ENCODE results near the gene KCND3.

Gene KCND3

GRCh38 chr1:111791776-111792175 lies 197.7 kb downstream of the KCND3 start:
- Histone ChIP-seq H3K4me1 (ENCODE audit: control insufficient read depth, insufficient read depth, low read length) (no peaks in the 10 kb centered on the region), H3K4me3 (ENCODE audit: low read depth, low read length) (no peak overlapping the region), H3K36me3 (ENCODE audit: control insufficient read depth in 2 of 2, insufficient read depth in 1 of 2, low read length in 2 of 2) (no peaks in the 10 kb centered on the region), H3K9me3 (ENCODE audit: control insufficient read depth, insufficient read depth, low read depth, low read length) (no peaks in the 10 kb centered on the region), H3K27ac (ENCODE audit: extremely low read depth, low read depth, low read length) (no peak overlapping the region)
- ChIA-PET POLR2A (no interaction called here), CTCF (no interaction called here)
- TF ChIP-seq ZNF2 (tag by site-specific recombination; IDR thresholded peaks at IDR 0.05) (no peak), ZNF214 (tag by site-specific recombination; IDR thresholded peaks at IDR 0.05; ENCODE audit: borderline replicate concordance) (no peak), ZNF629 (tag by site-specific recombination; IDR thresholded peaks at IDR 0.05) (no peak)

- Histone ChIP-seq H3K36me3 (ENCODE audit: control insufficient read depth in 2 of 2, insufficient read depth in 1 of 2, low read length in 2 of 2) (no peaks in the 10 kb centered on the region), H3K4me3 (ENCODE audit: low read depth, low read length) (no peak overlapping the region), H3K9me3 (ENCODE audit: control insufficient read depth, insufficient read depth, low read depth, low read length) (no peaks in the 10 kb centered on the region), H3K4me1 (ENCODE audit: control insufficient read depth, insufficient read depth, low read length) (no peaks in the 10 kb centered on the region), H3K27ac (ENCODE audit: extremely low read depth, low read depth, low read length) (no peak overlapping the region)
- CTCF ChIA-PET, result interaction anchor here (0.9 kb wide), 1 partner anchor 11 kb away, joined by 3 read pairs; no protein-coding TSS in a partner anchor
- TF ChIP-seq ZSCAN5A (tag by site-specific recombination; IDR thresholded peaks at IDR 0.05) (no peak), PRDM10 (tag by site-specific recombination; IDR thresholded peaks at IDR 0.05) (peak; percentile 49; the same call in 1 of the 2 replicates), ZNF585B (tag by site-specific recombination; IDR thresholded peaks at IDR 0.05) (no peak), REPIN1 (tag by site-specific recombination; IDR thresholded peaks at IDR 0.05; ENCODE audit: low read depth) (no peak), ZNF473 (tag by site-specific recombination; IDR thresholded peaks at IDR 0.05) (no peak), KLF16 (tag by site-specific recombination; IDR thresholded peaks at IDR 0.05) (no peak), ZNF221 (tag by site-specific recombination; IDR thresholded peaks at IDR 0.05; ENCODE audit: borderline replicate concordance) (no peak), PRDM6 (tag by site-specific recombination; IDR thresholded peaks at IDR 0.05) (no peak)
- POLR2A ChIA-PET, result no interaction called here
Measured at GRCh38 chr1:111789666-111790316, 199.7 kb downstream of the KCND3 start.

GRCh38 chr1:111789142-111789541 lies 200.3 kb downstream of the KCND3 start:
- CTCF ChIA-PET, result interaction anchor here (1.2 kb wide), 1 partner anchor 18 kb away, joined by 3 read pairs; no protein-coding TSS in a partner anchor
- Histone ChIP-seq H3K4me3 (ENCODE audit: low read depth, low read length) (no peak overlapping the region), H3K27ac (ENCODE audit: extremely low read depth, low read depth, low read length) (no peak overlapping the region)

More at GRCh38 chr1:111789142-111789541, 200.3 kb downstream of the KCND3 start:
- Histone ChIP-seq H3K36me3 (ENCODE audit: control insufficient read depth in 2 of 2, insufficient read depth in 1 of 2, low read length in 2 of 2) (no peaks in the 10 kb centered on the region), H3K9me3 (ENCODE audit: control insufficient read depth, insufficient read depth, low read depth, low read length) (no peaks in the 10 kb centered on the region), H3K4me1 (ENCODE audit: control insufficient read depth, insufficient read depth, low read length) (no peaks in the 10 kb centered on the region)
- POLR2A ChIA-PET, result no interaction called here
- TF ChIP-seq KLF9 (tag by site-specific recombination; IDR thresholded peaks at IDR 0.05; ENCODE audit: low read depth), result no peak
- no peak for TF ChIP-seq ZNF221 (tag by site-specific recombination; IDR thresholded peaks at IDR 0.05; ENCODE audit: borderline replicate concordance)
- no peak for TF ChIP-seq SP7 (tag by site-specific recombination; IDR thresholded peaks at IDR 0.05)
- no peak for TF ChIP-seq ZNF138 (tag by site-specific recombination; IDR thresholded peaks at IDR 0.05; ENCODE audit: borderline replicate concordance)
- no peak for TF ChIP-seq ZSCAN18 (tag by site-specific recombination; IDR thresholded peaks at IDR 0.05)
- no peak for TF ChIP-seq ZNF112 (tag by site-specific recombination; IDR thresholded peaks at IDR 0.05)
- TF ChIP-seq HOXC10 (CRISPR knock-in tag; IDR thresholded peaks at IDR 0.05), result no peak
- no peak for TF ChIP-seq PATZ1 (tag by site-specific recombination; IDR thresholded peaks at IDR 0.05)
- no peak for TF ChIP-seq YY2 (tag by site-specific recombination; IDR thresholded peaks at IDR 0.05)
